ENCODE results near the gene PKN2.

PKN2 gene

GRCh38 chr1:88741413-88741812 lies 57.3 kb downstream of the PKN2 start:
- Histone ChIP-seq H3K27ac (ENCODE audit: low read depth, low read length) (no peak overlapping the region), H3K27me3 (ENCODE audit: control insufficient read depth, insufficient read depth, low read length) (no peaks in the 10 kb centered on the region), H3K9ac (ENCODE audit: low read length) (no peak overlapping the region), H3K36me3 (ENCODE audit: control insufficient read depth, insufficient read depth, low read length) (no peaks in the 10 kb centered on the region), H3K4me1 (ENCODE audit: control insufficient read depth, insufficient read depth, low read length) (no peaks in the 10 kb centered on the region), H3K4me3 (ENCODE audit: low read length) (no peak overlapping the region)

GRCh38 chr1:88742531-88742930 lies 58.5 kb downstream of the PKN2 start:
- Histone ChIP-seq H3K36me3 (ENCODE audit: control insufficient read depth, insufficient read depth, low read length) (no peaks in the 10 kb centered on the region), H3K27ac (ENCODE audit: low read depth, low read length) (no peak overlapping the region)

GRCh38 chr1:88744142-88744541 lies 60.1 kb downstream of the PKN2 start:
- no peak overlapping the region for H3K4me3 ChIP-seq (ENCODE audit: low read length)
- no peaks in the 10 kb centered on the region for H3K4me1 ChIP-seq (ENCODE audit: control insufficient read depth, insufficient read depth, low read length)
- H3K27me3 ChIP-seq (ENCODE audit: control insufficient read depth, insufficient read depth, low read length), result no peaks in the 10 kb centered on the region
- H3K36me3 ChIP-seq (ENCODE audit: control insufficient read depth, insufficient read depth, low read length), result no peaks in the 10 kb centered on the region
- no peak overlapping the region for H3K9ac ChIP-seq (ENCODE audit: low read length)
- no peak overlapping the region for H3K27ac ChIP-seq (ENCODE audit: low read depth, low read length)

More at GRCh38 chr1:88742531-88742930, 58.5 kb downstream of the PKN2 start:
- H3K9ac ChIP-seq (ENCODE audit: low read length), result no peak overlapping the region
- no peak overlapping the region for H3K4me3 ChIP-seq (ENCODE audit: low read length)
- no peaks in the 10 kb centered on the region for H3K27me3 ChIP-seq (ENCODE audit: control insufficient read depth, insufficient read depth, low read length)
- H3K4me1 ChIP-seq (ENCODE audit: control insufficient read depth, insufficient read depth, low read length), result no peaks in the 10 kb centered on the region

GRCh38 chr1:88746916-88747315 lies 62.8 kb downstream of the PKN2 start:
- Histone ChIP-seq H3K27me3 (ENCODE audit: control insufficient read depth, insufficient read depth, low read length) (no peaks in the 10 kb centered on the region), H3K36me3 (ENCODE audit: control insufficient read depth, insufficient read depth, low read length) (no peaks in the 10 kb centered on the region), H3K4me1 (ENCODE audit: control insufficient read depth, insufficient read depth, low read length) (no peaks in the 10 kb centered on the region), H3K4me3 (ENCODE audit: low read length) (no peak overlapping the region), H3K27ac (ENCODE audit: low read depth, low read length) (no peak overlapping the region), H3K9ac (ENCODE audit: low read length) (no peak overlapping the region)

- H3K4me3 ChIP-seq (ENCODE audit: low read length), result no peak overlapping the region
Observed at GRCh38 chr1:88751714-88752113, 67.6 kb downstream of the PKN2 start.

GRCh38 chr1:88753506-88753905 lies 69.4 kb downstream of the PKN2 start:
- Histone ChIP-seq H3K36me3 (ENCODE audit: control insufficient read depth, insufficient read depth, low read length) (no peaks in the 10 kb centered on the region), H3K27ac (ENCODE audit: low read depth, low read length) (no peak overlapping the region), H3K4me3 (ENCODE audit: low read length) (no peak overlapping the region), H3K27me3 (ENCODE audit: control insufficient read depth, insufficient read depth, low read length) (no peaks in the 10 kb centered on the region), H3K4me1 (ENCODE audit: control insufficient read depth, insufficient read depth, low read length) (no peaks in the 10 kb centered on the region), H3K9ac (ENCODE audit: low read length) (no peak overlapping the region)

More at GRCh38 chr1:88751714-88752113, 67.6 kb downstream of the PKN2 start:
- Histone ChIP-seq H3K9ac (ENCODE audit: low read length) (no peak overlapping the region), H3K27me3 (ENCODE audit: control insufficient read depth, insufficient read depth, low read length) (no peaks in the 10 kb centered on the region), H3K4me1 (ENCODE audit: control insufficient read depth, insufficient read depth, low read length) (no peaks in the 10 kb centered on the region), H3K36me3 (ENCODE audit: control insufficient read depth, insufficient read depth, low read length) (no peaks in the 10 kb centered on the region), H3K27ac (ENCODE audit: low read depth, low read length) (no peak overlapping the region)

- Histone ChIP-seq H3K36me3 (ENCODE audit: control insufficient read depth, insufficient read depth, low read length) (no peaks in the 10 kb centered on the region), H3K4me3 (ENCODE audit: low read length) (no peak overlapping the region), H3K4me1 (ENCODE audit: control insufficient read depth, insufficient read depth, low read length) (no peaks in the 10 kb centered on the region), H3K9ac (ENCODE audit: low read length) (no peak overlapping the region), H3K27me3 (ENCODE audit: control insufficient read depth, insufficient read depth, low read length) (no peaks in the 10 kb centered on the region), H3K27ac (ENCODE audit: low read depth, low read length) (no peak overlapping the region)
Observed at GRCh38 chr1:88763649-88764406, 79.8 kb downstream of the PKN2 start.

- no peaks in the 10 kb centered on the region for H3K36me3 ChIP-seq (ENCODE audit: control insufficient read depth, insufficient read depth, low read length)
- no peak overlapping the region for H3K27ac ChIP-seq (ENCODE audit: low read depth, low read length)
- no peaks in the 10 kb centered on the region for H3K27me3 ChIP-seq (ENCODE audit: control insufficient read depth, insufficient read depth, low read length)
- no peaks in the 10 kb centered on the region for H3K4me1 ChIP-seq (ENCODE audit: control insufficient read depth, insufficient read depth, low read length)
- no peak overlapping the region for H3K9ac ChIP-seq (ENCODE audit: low read length)
- H3K4me3 ChIP-seq (ENCODE audit: low read length), result no peak overlapping the region
Observed at GRCh38 chr1:88768187-88768586, 84.1 kb downstream of the PKN2 start.

- Histone ChIP-seq H3K27me3 (ENCODE audit: control insufficient read depth, insufficient read depth, low read length) (no peaks in the 10 kb centered on the region), H3K9ac (ENCODE audit: low read length) (no peak overlapping the region), H3K27ac (ENCODE audit: low read depth, low read length) (no peak overlapping the region), H3K36me3 (ENCODE audit: control insufficient read depth, insufficient read depth, low read length) (no peaks in the 10 kb centered on the region), H3K4me3 (ENCODE audit: low read length) (no peak overlapping the region), H3K4me1 (ENCODE audit: control insufficient read depth, insufficient read depth, low read length) (no peaks in the 10 kb centered on the region)
Observed at GRCh38 chr1:88768816-88769215, 84.7 kb downstream of the PKN2 start.

- H3K4me3 ChIP-seq (ENCODE audit: low read length), result no peak overlapping the region
- no peaks in the 10 kb centered on the region for H3K4me1 ChIP-seq (ENCODE audit: control insufficient read depth, insufficient read depth, low read length)
- H3K27ac ChIP-seq (ENCODE audit: low read depth, low read length), result no peak overlapping the region
- H3K9ac ChIP-seq (ENCODE audit: low read length), result no peak overlapping the region
- H3K36me3 ChIP-seq (ENCODE audit: control insufficient read depth, insufficient read depth, low read length), result no peaks in the 10 kb centered on the region
- no peaks in the 10 kb centered on the region for H3K27me3 ChIP-seq (ENCODE audit: control insufficient read depth, insufficient read depth, low read length)
Observed at GRCh38 chr1:88773540-88774150, 89.6 kb downstream of the PKN2 start.

GRCh38 chr1:88774151-88774556 lies 90.1 kb downstream of the PKN2 start:
- H3K4me3 ChIP-seq (ENCODE audit: low read length), result no peak overlapping the region
- H3K4me1 ChIP-seq (ENCODE audit: control insufficient read depth, insufficient read depth, low read length), result no peaks in the 10 kb centered on the region
- H3K36me3 ChIP-seq (ENCODE audit: control insufficient read depth, insufficient read depth, low read length), result no peaks in the 10 kb centered on the region
- no peak overlapping the region for H3K9ac ChIP-seq (ENCODE audit: low read length)
- no peak overlapping the region for H3K27ac ChIP-seq (ENCODE audit: low read depth, low read length)
- no peaks in the 10 kb centered on the region for H3K27me3 ChIP-seq (ENCODE audit: control insufficient read depth, insufficient read depth, low read length)

GRCh38 chr1:88777604-88778149 lies 93.6 kb downstream of the PKN2 start:
- Histone ChIP-seq H3K36me3 (ENCODE audit: control insufficient read depth, insufficient read depth, low read length) (peaks cover 2% of the 10 kb centered on the region), H3K9ac (ENCODE audit: low read length) (no peak overlapping the region), H3K4me1 (ENCODE audit: control insufficient read depth, insufficient read depth, low read length) (no peaks in the 10 kb centered on the region), H3K27ac (ENCODE audit: low read depth, low read length) (no peak overlapping the region), H3K27me3 (ENCODE audit: control insufficient read depth, insufficient read depth, low read length) (no peaks in the 10 kb centered on the region), H3K4me3 (ENCODE audit: low read length) (no peak overlapping the region)

- H3K36me3 ChIP-seq (ENCODE audit: control insufficient read depth, insufficient read depth, low read length), result peaks cover 2% of the 10 kb centered on the region
- no peaks in the 10 kb centered on the region for H3K4me1 ChIP-seq (ENCODE audit: control insufficient read depth, insufficient read depth, low read length)
Observed at GRCh38 chr1:88779880-88780279, 95.8 kb downstream of the PKN2 start.

More at GRCh38 chr1:88779880-88780279, 95.8 kb downstream of the PKN2 start:
- Histone ChIP-seq H3K27me3 (ENCODE audit: control insufficient read depth, insufficient read depth, low read length) (no peaks in the 10 kb centered on the region), H3K4me3 (ENCODE audit: low read length) (no peak overlapping the region), H3K9ac (ENCODE audit: low read length) (no peak overlapping the region), H3K27ac (ENCODE audit: low read depth, low read length) (no peak overlapping the region)

Measured in rectal smooth muscle tissue (tissue), 1 donor.